Keratinocyte (primary cell): ENCODE results near the gene SLC38A3.

ENCODE experiments used
- CTCF ChIP-seq, 3 experiments: IDR thresholded peaks in 1 of 3; conservative IDR thresholded peaks in 1 of 3; optimal IDR thresholded peaks in 1 of 3; 2 replicates in 2 of 3; 3 replicates in 1 of 3; pipeline versions ENCODE3 to v1.5.1; 2011; ENCODE audit warnings: low read length in 3 of 3, mild to moderate bottlenecking in 3 of 3, moderate library complexity in 2 of 3, control low read depth in 1 of 3, inconsistent platforms in 1 of 3; ENCODE audit not compliant: insufficient read depth in 2 of 3; ENCODE audit errors: extremely low read depth in 1 of 3
- EZH2 ChIP-seq: IDR thresholded peaks from one replicate; pipeline ENCODE4 v1.6.1; 2012; ENCODE audit warnings: inconsistent platforms, mild to moderate bottlenecking, low read length, moderate library complexity

- TF ChIP-seq CTCF (optimal IDR thresholded peaks at IDR 0.05 in 1 of 3, IDR thresholded peaks at IDR 0.05 in 1 of 3, conservative IDR thresholded peaks at IDR 0.05 in 1 of 3; ENCODE audit: extremely low read depth in 1 of 3, insufficient read depth in 2 of 3, low read length in 3 of 3), result no peak
- TF ChIP-seq EZH2, result no peak
These were observed 53.9 kb downstream of the SLC38A3 start for GRCh38 chr3:50258979-50259378.
